AG04450 (cell line): Measurements from ENCODE around the gene NFS1. TPM values are rescaled to one million over a fixed set of nuclear protein-coding genes. Genes with fewer than 3 reads are reported as not detected.

Experiments used
- CTCF ChIA-PET: fragments of 300-600, 350-600 bp; formaldehyde crosslinking; extraction: SDS; loops from one replicate; lab custom pipeline; 2022; ENCODE audit warnings: antibody characterized with exemption, inconsistent platforms; lab: Charles Lee
- POLR2A ChIA-PET: fragments of 350-600 bp; formaldehyde crosslinking; extraction: SDS; loops from one replicate; lab custom pipeline; 2021; ENCODE audit warnings: antibody characterized with exemption, inconsistent platforms; lab: Yijun Ruan, JAX
- DNase-seq: peaks from one replicate; pipeline ENCODE4 v3.0.0-alpha.2; 2011; ENCODE audit warnings: low read depth, low spot score
- H3K27ac ChIP-seq: one replicate; pipeline ENCODE4 v1.5.1; 2012; ENCODE audit warnings: low read depth, low read length, control low read depth
- H3K27me3 ChIP-seq: one replicate; pipeline ENCODE4 v1.6.0; 2012; ENCODE audit warnings: low read length; ENCODE audit not compliant: control insufficient read depth, insufficient read depth
- H3K4me3 ChIP-seq: 2 replicates; pipeline ENCODE4 v1.5.1; 2011; ENCODE audit warnings: mild to moderate bottlenecking, low read depth, low read length, control low read depth
- H3K9me3 ChIP-seq: 2 replicates; pipeline ENCODE4 v1.5.1; 2012; ENCODE audit warnings: low read length; ENCODE audit not compliant: control insufficient read depth, insufficient read depth
- CTCF ChIP-seq: IDR thresholded peaks from 2 replicates; pipeline ENCODE4 v1.5.1; 2011; ENCODE audit warnings: low read depth, low read length, control low read depth, inconsistent platforms
- polyA plus RNA-seq: library from polyadenylated mRNA; depleted of rRNA; stranded (reverse); fragments of >200 nt; gene quantifications from 2 replicates; pipeline ENCODE4 v1.2.3, GENCODE V29; 2011

The NFS1 gene
- polyA plus RNA-seq, 1 experiment = 44.4 TPM

DNA sequence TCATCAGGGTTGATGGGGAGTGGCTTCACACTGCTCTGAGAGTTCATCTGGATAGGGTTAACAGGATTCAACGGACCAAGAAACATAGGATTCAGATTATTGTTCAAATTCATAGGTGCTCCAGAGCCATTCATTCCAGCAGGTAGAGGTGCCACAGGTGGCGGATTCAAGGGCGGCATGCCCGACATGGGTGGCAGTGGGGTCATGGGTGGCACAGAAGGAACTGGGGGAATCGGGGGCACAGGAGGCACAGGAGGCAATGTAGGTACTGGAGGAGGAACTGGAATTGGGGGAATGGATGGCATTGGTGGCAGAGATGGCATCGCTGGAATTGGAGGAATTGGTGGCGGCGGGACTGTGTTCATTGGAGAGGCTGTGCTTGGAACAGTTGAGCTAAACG is 44.7 kb downstream of the NFS1 start:
- DNase-seq = no peak
- no peak for TF ChIP-seq CTCF
- no peak overlapping the region for H3K4me3 ChIP-seq
- ChIA-PET POLR2A (no interaction called here), CTCF (no interaction called here)
- H3K27ac ChIP-seq = no peak overlapping the region
- H3K27me3 ChIP-seq = no peaks in the 10 kb centered on the region
- H3K9me3 ChIP-seq = no peaks in the 10 kb centered on the region

DNA sequence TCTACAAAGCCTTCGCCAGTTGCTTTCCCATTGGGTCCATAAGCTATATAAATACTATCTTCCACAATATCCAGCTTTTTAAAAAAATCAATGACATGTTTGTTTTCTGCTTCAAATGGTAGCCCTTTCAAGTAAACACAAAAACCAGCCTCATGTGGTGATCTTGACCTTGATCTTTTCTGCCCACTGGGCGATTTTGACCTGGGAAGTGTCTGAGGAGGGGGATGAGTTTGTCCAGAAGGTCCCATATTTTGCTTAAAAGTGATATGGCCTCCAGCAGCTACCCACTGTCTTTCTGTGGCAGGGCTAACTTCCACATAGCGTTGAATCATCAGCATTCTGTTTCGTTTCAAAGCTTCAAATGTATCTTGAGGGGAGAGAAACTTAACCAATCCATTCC is 45.3 kb downstream of the NFS1 start:
- ChIA-PET POLR2A (no interaction called here), CTCF (no interaction called here)
- H3K27me3 ChIP-seq = no peaks in the 10 kb centered on the region
- no peak overlapping the region for H3K27ac ChIP-seq
- DNase-seq = no peak
- H3K4me3 ChIP-seq = no peak overlapping the region
- no peak for TF ChIP-seq CTCF
- no peaks in the 10 kb centered on the region for H3K9me3 ChIP-seq

GRCh38 chr20:35653430-35653734 is 45.8 kb downstream of the NFS1 start:
- POLR2A ChIA-PET = no interaction called here

DNA sequence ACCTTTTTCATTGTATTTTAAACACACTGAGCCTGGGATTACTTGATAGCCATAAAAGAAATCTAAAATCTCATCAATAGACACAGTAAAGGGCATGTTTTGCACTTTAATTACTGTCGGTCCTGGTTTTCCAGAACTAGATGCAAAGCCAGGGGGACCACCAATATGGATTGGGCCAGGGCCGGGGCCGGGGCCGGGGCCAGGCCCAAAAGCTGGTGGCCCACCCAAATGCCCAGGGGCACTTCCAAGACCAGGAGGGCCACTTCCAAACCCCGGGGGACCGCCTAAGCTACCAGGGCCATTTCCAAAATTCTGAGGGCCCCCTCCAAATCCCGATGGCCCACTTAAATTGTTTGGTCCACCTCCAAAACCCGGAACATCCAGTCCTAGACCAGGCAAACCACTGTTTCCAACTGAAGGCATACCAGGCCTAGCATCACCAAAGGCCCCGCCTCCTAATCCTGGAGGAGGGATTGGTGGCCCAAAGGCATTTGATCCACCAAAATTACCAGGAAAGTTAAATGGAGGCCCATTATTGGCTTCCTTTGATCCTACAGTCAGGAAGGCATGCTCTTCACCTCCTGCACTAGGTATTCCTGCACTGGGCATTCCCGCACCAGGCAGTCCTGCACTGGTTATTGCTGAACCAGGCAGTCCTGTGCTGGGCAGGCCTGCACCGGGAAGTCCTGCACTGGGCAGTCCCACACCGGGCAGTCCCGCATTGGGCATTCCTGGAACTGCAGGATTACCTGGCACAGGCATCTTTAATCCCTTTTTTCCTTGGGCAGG is 46.3 kb downstream of the NFS1 start:
- no peaks in the 10 kb centered on the region for H3K27me3 ChIP-seq
- no peaks in the 10 kb centered on the region for H3K9me3 ChIP-seq
- CTCF ChIA-PET = no interaction called here
- no peak for TF ChIP-seq CTCF
- no peak for DNase-seq
- H3K4me3 ChIP-seq = no peak overlapping the region
- POLR2A ChIA-PET = interaction anchor here (1.3 to 1.4 kb wide), 2 partner anchors 12 to 36 kb away, joined by 3 to 7 read pairs; no protein-coding TSS in a partner anchor
- no peak overlapping the region for H3K27ac ChIP-seq

More at GRCh38 chr20:35653430-35653734, 45.8 kb downstream of the NFS1 start:
- Histone ChIP-seq H3K4me3 (no peak overlapping the region), H3K27me3 (no peaks in the 10 kb centered on the region), H3K27ac (no peak overlapping the region), H3K9me3 (no peaks in the 10 kb centered on the region)
- TF ChIP-seq CTCF = no peak
- CTCF ChIA-PET = no interaction called here
- no peak for DNase-seq

- no peak for TF ChIP-seq CTCF
- ChIA-PET CTCF (no interaction called here), POLR2A (interaction anchor here (0.6 to 1.4 kb wide), 3 partner anchors 11 to 35 kb away, joined by 3 to 7 read pairs (median 3); no protein-coding TSS in a partner anchor)
- no peak for DNase-seq
- Histone ChIP-seq H3K4me3 (no peak overlapping the region), H3K27me3 (no peaks in the 10 kb centered on the region), H3K9me3 (no peaks in the 10 kb centered on the region), H3K27ac (no peak overlapping the region)
Observed at GRCh38 chr20:35651958-35652357, 47.2 kb downstream of the NFS1 start.
